Measurements from ENCODE around the gene STOM.
A peak's percentile ranks its signal among the peaks of the same experiment; 100 is the strongest.
"Not testable (repeated sequence)": the region's sequence is repeated elsewhere in the genome, so short reads cannot be mapped to it uniquely, and the experiment has no call there.

The STOM gene

DNA sequence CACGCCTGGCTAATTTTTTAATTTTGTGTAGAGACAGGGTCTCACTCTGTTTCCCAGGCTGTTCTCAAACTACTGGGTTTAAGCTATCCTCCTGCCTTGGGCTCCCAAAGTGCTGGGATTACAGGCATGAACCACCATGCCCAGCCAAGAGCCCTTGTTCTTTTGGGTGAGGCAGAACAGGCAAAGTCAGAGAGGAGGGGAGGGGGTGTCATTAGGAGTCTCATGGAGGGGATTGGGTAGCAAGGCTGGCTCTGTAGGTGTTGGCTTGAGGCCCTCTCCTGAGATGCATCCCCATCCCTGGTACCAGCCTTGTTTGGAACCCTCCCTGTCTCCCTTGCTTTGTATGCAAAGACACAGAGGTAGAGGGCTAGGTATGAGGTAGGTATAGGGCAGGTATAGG lies 78.0 kb downstream of the STOM start:
- Mint-ChIP-seq H3K9me3 (no peaks in the 10 kb centered on the region), H3K36me3 (ENCODE audit: low read depth) (peaks cover 85% of the 10 kb centered on the region), H3K4me1 (ENCODE audit: low read depth) (peaks cover 90% of the 10 kb centered on the region), H3K4me3 (no peak overlapping the region), H3K27ac (no peak overlapping the region), H3K27me3 (no peaks in the 10 kb centered on the region)
- intact Hi-C loops (cut with micrococcal nuclease): no loop called here

DNA sequence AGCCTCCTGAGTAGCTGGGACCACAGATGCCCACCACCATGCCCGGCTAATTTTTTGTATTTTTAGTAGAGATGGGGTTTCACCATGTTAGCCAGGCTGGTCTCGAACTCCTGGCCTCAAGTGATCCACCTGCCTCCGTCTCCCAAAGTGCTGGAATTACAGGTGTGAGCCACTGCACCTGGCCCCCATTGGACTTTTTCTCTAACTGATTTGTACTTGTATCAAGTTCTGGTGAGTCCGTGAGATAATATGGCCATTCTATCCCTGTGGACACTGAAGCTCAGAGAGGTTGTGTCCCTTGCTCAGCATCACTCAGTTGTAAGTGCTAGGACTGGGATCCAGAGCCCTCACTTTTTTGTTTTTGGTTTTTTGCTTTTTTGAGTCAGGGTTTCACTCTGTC lies 78.5 kb downstream of the STOM start:
- H3K27me3 Mint-ChIP-seq; intact Hi-C loops (cut with micrococcal nuclease); H3K4me3 Mint-ChIP-seq; H3K9me3 Mint-ChIP-seq; H3K27ac Mint-ChIP-seq: not testable (repeated sequence)
- Mint-ChIP-seq H3K36me3 (ENCODE audit: low read depth) (peaks cover 87% of the 10 kb centered on the region), H3K4me1 (ENCODE audit: low read depth) (peaks cover 90% of the 10 kb centered on the region)

- intact Hi-C loops (cut with micrococcal nuclease): no loop called here
- H3K27me3 Mint-ChIP-seq: no peaks in the 10 kb centered on the region
Observed at GRCh38 chr9:121289772-121290370, 80.2 kb downstream of the STOM start.

DNA sequence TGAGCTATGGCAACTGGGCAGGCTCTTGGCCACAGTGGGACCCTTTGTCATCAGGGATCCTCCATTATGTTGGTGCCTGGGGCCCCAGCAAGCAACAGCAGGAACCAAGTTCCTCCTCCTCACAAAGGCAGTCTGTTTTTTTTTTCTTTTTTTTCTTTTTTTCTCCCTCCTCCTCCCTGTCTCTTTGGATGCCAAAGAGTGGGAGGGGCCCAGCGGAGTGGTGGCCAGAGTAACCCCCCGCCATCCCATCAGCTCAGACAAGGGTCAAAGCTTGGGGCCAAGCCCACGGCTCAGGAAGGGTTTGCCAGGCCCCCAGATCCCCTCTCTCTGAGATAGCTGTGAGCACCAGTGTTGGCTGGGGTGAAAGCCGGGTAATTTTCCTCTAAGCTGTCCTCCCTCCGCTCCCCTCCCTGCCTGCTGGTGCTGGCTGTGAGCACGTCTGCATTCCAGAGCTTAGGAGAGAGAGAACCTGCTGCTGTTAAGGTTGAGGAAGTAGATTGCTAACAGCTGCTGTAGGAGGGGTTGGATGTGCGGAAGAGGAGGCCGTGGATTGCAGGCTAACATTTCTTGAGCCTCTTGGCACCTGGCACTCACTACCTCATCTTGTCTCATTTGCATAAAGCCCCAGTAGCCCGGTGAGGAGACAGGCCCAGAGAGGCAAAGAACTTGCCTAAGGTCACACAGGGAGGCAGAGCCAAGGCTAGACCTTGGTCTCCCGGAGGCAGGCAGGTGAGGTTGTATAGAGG lies 80.9 kb downstream of the STOM start:
- Mint-ChIP-seq H3K4me1 (ENCODE audit: low read depth) (peaks cover 87% of the 10 kb centered on the region), H3K27ac (peak overlapping the region; percentile 98), H3K9me3 (no peaks in the 10 kb centered on the region), H3K4me3 (peak overlapping the region; percentile 43), H3K36me3 (ENCODE audit: low read depth) (peaks cover 88% of the 10 kb centered on the region), H3K27me3 (no peaks in the 10 kb centered on the region)
- intact Hi-C loops (cut with micrococcal nuclease): no loop called here

More at GRCh38 chr9:121289772-121290370, 80.2 kb downstream of the STOM start:
- Mint-ChIP-seq H3K36me3 (ENCODE audit: low read depth) (peaks cover 88% of the 10 kb centered on the region), H3K9me3 (no peaks in the 10 kb centered on the region), H3K4me1 (ENCODE audit: low read depth) (peaks cover 87% of the 10 kb centered on the region), H3K4me3 (peak overlapping the region; percentile 43), H3K27ac (peak overlapping the region; percentile 98)

Data from dendritic cell treated with granulocyte-macrophage colony-stimulating factor and Interleukin-4, amounts not matched to agents 40 ng/mL and 50 ng/mL, for 4 days (primary cell).